ENCODE data around the gene GALNT7.

GALNT7 gene

GRCh38 chr4:173367946-173368345 lies 199.3 kb downstream of the GALNT7 start:
- no peak for DNase-seq (ENCODE audit: low read depth)
- no peak for TF ChIP-seq CTCF (IDR thresholded peaks at IDR 0.05; ENCODE audit: control insufficient read depth, insufficient read depth, low read depth, low read length, missing control alignments)
- no peak overlapping the region for H3K4me3 ChIP-seq (ENCODE audit: control insufficient read depth, low read depth, low read length)

- no peak for TF ChIP-seq CTCF (IDR thresholded peaks at IDR 0.05; ENCODE audit: control insufficient read depth, insufficient read depth, low read depth, low read length, missing control alignments)
- no peak for DNase-seq (ENCODE audit: low read depth)
- H3K4me3 ChIP-seq (ENCODE audit: control insufficient read depth, low read depth, low read length): peak overlapping the region; percentile 87
These were observed 201.5 kb downstream of the GALNT7 start for GRCh38 chr4:173370130-173370476.

GRCh38 chr4:173370477-173371291 lies 202.1 kb downstream of the GALNT7 start, which contains the start of gene SAP30:
Gene SAP30 (plus strand): TSS chr4:173370954. CDS start chr4:173371183, 229 bp downstream.
- DNase-seq (ENCODE audit: low read depth): peak; percentile 93
- H3K4me3 ChIP-seq (ENCODE audit: control insufficient read depth, low read depth, low read length): peak within 1 kb of the TSS; percentile 87
- TF ChIP-seq CTCF (IDR thresholded peaks at IDR 0.05; ENCODE audit: control insufficient read depth, insufficient read depth, low read depth, low read length, missing control alignments): no peak

DNA sequence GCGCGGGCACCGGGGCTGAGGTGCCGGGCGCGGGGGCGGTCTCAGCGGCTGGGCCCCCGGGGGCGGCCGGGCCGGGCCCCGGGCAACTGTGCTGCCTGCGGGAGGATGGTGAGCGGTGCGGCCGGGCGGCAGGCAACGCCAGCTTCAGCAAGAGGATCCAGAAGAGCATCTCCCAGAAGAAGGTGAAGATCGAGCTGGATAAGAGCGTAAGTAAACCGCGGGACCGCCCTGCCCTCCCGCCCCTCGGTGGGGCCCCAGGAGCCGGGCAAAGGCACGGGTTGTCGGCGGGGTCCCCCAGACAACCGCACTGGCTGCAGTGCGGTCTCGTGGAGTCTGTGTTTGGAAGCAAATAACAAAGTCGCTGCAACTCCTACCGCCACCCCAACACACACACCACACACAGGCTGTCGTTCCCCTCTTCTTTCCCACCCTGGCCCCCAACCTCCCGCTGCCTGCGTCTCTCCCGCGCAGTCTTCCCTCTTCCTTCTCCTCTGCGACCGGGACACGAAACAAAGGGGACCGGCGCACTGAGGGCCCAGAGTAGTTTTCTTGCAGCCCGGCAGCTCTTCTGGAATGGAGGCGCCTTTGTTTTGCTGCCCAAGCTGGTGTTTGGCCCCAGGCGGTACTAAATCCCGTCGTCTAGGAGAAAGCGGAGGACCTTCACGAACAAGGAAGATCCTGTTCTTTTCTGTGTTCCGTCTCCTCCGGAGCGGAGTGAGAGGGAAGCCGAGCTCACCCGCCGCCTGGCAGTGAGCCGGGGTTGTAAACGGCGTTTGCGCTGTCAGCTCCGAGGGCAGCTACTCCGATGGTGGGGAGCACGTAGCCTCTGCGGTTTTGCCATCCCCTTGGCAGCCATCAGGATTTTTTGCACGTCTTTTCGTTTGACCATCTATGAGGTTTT lies 202.9 kb downstream of the GALNT7 start:
- TF ChIP-seq CTCF (IDR thresholded peaks at IDR 0.05; ENCODE audit: control insufficient read depth, insufficient read depth, low read depth, low read length, missing control alignments): no peak
- H3K4me3 ChIP-seq (ENCODE audit: control insufficient read depth, low read depth, low read length): peak overlapping the region; percentile 87
- DNase-seq (ENCODE audit: low read depth): peak; percentile 32
